Measurements from ENCODE around the gene DENND6B. TPM values are rescaled to one million over a fixed set of nuclear protein-coding genes. Genes with fewer than 3 reads are reported as not detected.

DENND6B gene
- polyA plus RNA-seq, 1 donor from 2014 or later: 51.0 TPM

GRCh38 chr22:50326225-50326955, 422 bp downstream of the DENND6B start:
- peaks cover 17% of the 10 kb centered on the region for H3K79me2 ChIP-seq (replicated peaks; ENCODE audit: insufficient read depth, low read length)
- H3K9ac ChIP-seq (ENCODE audit: low read length): peak overlapping the region; percentile 83
- peak overlapping the region; percentile 77 for H3K4me3 ChIP-seq (ENCODE audit: low read length)
- TF ChIP-seq REST (IDR thresholded peaks at IDR 0.05; ENCODE audit: borderline replicate concordance) (peak; percentile 37), SMC3 (conservative IDR thresholded peaks at IDR 0.05; ENCODE audit: poor library complexity) (no peak), POLR2AphosphoS5 (IDR thresholded peaks at IDR 0.05) (no peak), CTCF (IDR thresholded peaks at IDR 0.05; ENCODE audit: poor library complexity, severe bottlenecking) (no peak), EZH2 (IDR thresholded peaks at IDR 0.05; ENCODE audit: borderline replicate concordance, insufficient read depth, low read length, poor library complexity, severe bottlenecking) (no peak), EP300 (conservative IDR thresholded peaks at IDR 0.05; ENCODE audit: poor library complexity, severe bottlenecking) (no peak), MXI1 (conservative IDR thresholded peaks at IDR 0.05; ENCODE audit: poor library complexity, severe bottlenecking) (peak; percentile 70), RAD21 (conservative IDR thresholded peaks at IDR 0.05) (no peak), TAF1 (IDR thresholded peaks at IDR 0.05; ENCODE audit: low read depth) (no peak)
- H3K27me3 ChIP-seq (ENCODE audit: insufficient read depth, low read depth, low read length): no peaks in the 10 kb centered on the region
- H3K9me2 ChIP-seq (ENCODE audit: insufficient read depth, low read length): no peaks in the 10 kb centered on the region
- no peaks in the 10 kb centered on the region for H3K9me3 ChIP-seq (ENCODE audit: low read length)
- H3K4me2 ChIP-seq (ENCODE audit: low read length): peak overlapping the region; percentile 88
- H4K20me1 ChIP-seq (ENCODE audit: insufficient read depth): no peaks in the 10 kb centered on the region
- no peaks in the 10 kb centered on the region for H3K36me3 ChIP-seq (ENCODE audit: insufficient read depth, low read length)
- H3K27ac ChIP-seq (ENCODE audit: low read length): peak overlapping the region; percentile 76
- no peaks in the 10 kb centered on the region for H3F3A ChIP-seq (ENCODE audit: insufficient read depth, low read length, poor library complexity, severe bottlenecking)
- peak overlapping the region; percentile 10 for H2AFZ ChIP-seq (ENCODE audit: low read depth, low read length)

GRCh38 chr22:50325444-50326224, 1.2 kb downstream of the DENND6B start:
- H3K9me2 ChIP-seq (ENCODE audit: insufficient read depth, low read length): no peaks in the 10 kb centered on the region
- H3K9ac ChIP-seq (ENCODE audit: low read length): peak overlapping the region; percentile 83
- no peaks in the 10 kb centered on the region for H3K36me3 ChIP-seq (ENCODE audit: insufficient read depth, low read length)
- no peaks in the 10 kb centered on the region for H4K20me1 ChIP-seq (ENCODE audit: insufficient read depth)
- H3K4me2 ChIP-seq (ENCODE audit: low read length): peak overlapping the region; percentile 88
- H3F3A ChIP-seq (ENCODE audit: insufficient read depth, low read length, poor library complexity, severe bottlenecking): no peaks in the 10 kb centered on the region
- H3K27ac ChIP-seq (ENCODE audit: low read length): peak overlapping the region; percentile 76
- H3K9me3 ChIP-seq (ENCODE audit: low read length): no peaks in the 10 kb centered on the region
- peaks cover 17% of the 10 kb centered on the region for H3K79me2 ChIP-seq (replicated peaks; ENCODE audit: insufficient read depth, low read length)
- no peak for TF ChIP-seq EZH2 (IDR thresholded peaks at IDR 0.05; ENCODE audit: borderline replicate concordance, insufficient read depth, low read length, poor library complexity, severe bottlenecking)
- TF ChIP-seq TAF1 (IDR thresholded peaks at IDR 0.05; ENCODE audit: low read depth): no peak
- no peak for TF ChIP-seq SMC3 (conservative IDR thresholded peaks at IDR 0.05; ENCODE audit: poor library complexity)
- TF ChIP-seq CTCF (IDR thresholded peaks at IDR 0.05; ENCODE audit: poor library complexity, severe bottlenecking): no peak
- TF ChIP-seq MXI1 (conservative IDR thresholded peaks at IDR 0.05; ENCODE audit: poor library complexity, severe bottlenecking): no peak
- TF ChIP-seq RAD21 (conservative IDR thresholded peaks at IDR 0.05): no peak
- no peak for TF ChIP-seq POLR2AphosphoS5 (IDR thresholded peaks at IDR 0.05)
- no peak for TF ChIP-seq REST (IDR thresholded peaks at IDR 0.05; ENCODE audit: borderline replicate concordance)
- TF ChIP-seq EP300 (conservative IDR thresholded peaks at IDR 0.05; ENCODE audit: poor library complexity, severe bottlenecking): no peak
- no peaks in the 10 kb centered on the region for H3K27me3 ChIP-seq (ENCODE audit: insufficient read depth, low read depth, low read length)
- H3K4me3 ChIP-seq (ENCODE audit: low read length): peak overlapping the region; percentile 77
- peak overlapping the region; percentile 10 for H2AFZ ChIP-seq (ENCODE audit: low read depth, low read length)
